GM13976 (cell line): Measurements from ENCODE around the gene CAGE1.

Experiments used
- DNase-seq: peaks from one replicate; pipeline ENCODE4 v3.0.0; 2012; ENCODE audit warnings: low spot score
- in situ Hi-C: fragments of 300-500 bp; cut with MboI; formaldehyde crosslinking; loops from one replicate; pipeline ENCODE4 v1.12.0; 2022; ENCODE audit warnings: low sequenced_read_pairs, mixed read lengths, inconsistent platforms; ENCODE audit not compliant: unreplicated experiment
- TF ChIP-seq, protein P1 (sequence below): IDR thresholded peaks from 2 replicates; pipeline ENCODE4 v1.5.1; 2012; ENCODE audit warnings: borderline replicate concordance, mild to moderate bottlenecking; ENCODE audit not compliant: insufficient read depth; ENCODE audit errors: extremely low read depth, missing control alignments, control extremely low read depth

The CAGE1 gene

DNA sequence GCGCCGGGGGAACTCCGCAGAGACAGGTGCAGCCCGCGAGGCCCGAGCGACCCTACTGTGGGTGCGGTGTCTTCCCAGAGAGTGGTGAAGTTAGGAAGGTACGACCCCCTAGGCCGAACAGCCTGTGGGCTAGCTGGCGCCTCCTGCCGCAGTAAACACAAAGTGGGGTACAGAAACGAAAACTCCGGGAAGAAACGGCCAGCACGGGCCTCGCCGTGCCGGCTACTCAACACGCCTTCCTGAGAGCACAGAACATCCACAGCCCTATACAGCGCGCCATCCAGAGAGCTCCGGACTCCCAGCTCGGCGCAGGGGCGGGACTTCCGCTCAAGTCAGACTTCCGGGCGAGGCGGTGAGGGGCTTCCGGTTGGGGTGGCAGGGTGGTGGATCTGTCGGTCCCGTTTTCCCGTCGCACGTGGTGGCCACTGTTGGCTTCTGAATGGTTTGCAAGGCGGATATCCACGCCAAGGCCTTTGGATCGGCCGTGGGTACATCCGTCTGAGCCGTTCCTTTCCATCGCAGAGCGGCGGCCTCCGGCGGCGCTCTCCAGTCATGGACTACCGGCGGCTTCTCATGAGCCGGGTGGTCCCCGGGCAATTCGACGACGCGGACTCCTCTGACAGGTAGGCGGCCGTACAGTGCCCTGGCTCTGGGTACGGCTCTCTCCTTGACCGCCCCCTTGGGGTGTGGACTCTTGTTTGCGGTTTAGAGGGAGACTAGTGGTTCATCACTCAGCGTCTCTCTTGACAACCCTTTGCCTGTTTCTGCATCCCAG, at the start of gene CAGE1, which contains the start of gene RIOK1:
TSS of gene CAGE1 (minus strand) at position 292 of the 775 bp plus-strand sequence. CDS start 2,569 bp downstream, outside the sequence.
TSS of gene RIOK1 (plus strand) at position 358 of the 775 bp plus-strand sequence. CDS start at position 553, 195 bp downstream.
- TF ChIP-seq, protein P1, sequence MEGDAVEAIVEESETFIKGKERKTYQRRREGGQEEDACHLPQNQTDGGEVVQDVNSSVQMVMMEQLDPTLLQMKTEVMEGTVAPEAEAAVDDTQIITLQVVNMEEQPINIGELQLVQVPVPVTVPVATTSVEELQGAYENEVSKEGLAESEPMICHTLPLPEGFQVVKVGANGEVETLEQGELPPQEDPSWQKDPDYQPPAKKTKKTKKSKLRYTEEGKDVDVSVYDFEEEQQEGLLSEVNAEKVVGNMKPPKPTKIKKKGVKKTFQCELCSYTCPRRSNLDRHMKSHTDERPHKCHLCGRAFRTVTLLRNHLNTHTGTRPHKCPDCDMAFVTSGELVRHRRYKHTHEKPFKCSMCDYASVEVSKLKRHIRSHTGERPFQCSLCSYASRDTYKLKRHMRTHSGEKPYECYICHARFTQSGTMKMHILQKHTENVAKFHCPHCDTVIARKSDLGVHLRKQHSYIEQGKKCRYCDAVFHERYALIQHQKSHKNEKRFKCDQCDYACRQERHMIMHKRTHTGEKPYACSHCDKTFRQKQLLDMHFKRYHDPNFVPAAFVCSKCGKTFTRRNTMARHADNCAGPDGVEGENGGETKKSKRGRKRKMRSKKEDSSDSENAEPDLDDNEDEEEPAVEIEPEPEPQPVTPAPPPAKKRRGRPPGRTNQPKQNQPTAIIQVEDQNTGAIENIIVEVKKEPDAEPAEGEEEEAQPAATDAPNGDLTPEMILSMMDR = no peak
- in situ Hi-C loops = no loop called here
- DNase-seq = peak; percentile 97

DNA sequence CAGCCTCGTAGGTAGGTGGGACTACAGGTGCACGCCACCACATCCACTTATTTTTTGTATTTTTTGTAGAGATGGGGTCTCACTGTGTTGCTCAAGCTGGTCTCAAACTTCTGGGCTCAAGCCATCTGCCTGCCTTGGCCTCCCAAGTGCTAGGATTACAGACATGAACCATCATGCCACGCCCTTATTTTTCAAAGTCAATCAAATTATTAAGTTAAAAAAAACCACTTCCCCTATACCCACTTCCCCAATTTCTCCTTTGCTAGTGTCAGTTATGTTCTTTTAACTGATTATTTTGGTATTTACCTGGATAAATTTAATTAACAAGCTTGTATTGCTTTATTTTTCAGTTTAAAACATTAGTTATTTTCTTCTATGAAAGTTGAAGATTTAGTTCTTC, 49.7 kb upstream of the CAGE1 start:
- TF ChIP-seq, protein P1 = no peak
- no peak for DNase-seq
- in situ Hi-C loops = no loop called here

DNA sequence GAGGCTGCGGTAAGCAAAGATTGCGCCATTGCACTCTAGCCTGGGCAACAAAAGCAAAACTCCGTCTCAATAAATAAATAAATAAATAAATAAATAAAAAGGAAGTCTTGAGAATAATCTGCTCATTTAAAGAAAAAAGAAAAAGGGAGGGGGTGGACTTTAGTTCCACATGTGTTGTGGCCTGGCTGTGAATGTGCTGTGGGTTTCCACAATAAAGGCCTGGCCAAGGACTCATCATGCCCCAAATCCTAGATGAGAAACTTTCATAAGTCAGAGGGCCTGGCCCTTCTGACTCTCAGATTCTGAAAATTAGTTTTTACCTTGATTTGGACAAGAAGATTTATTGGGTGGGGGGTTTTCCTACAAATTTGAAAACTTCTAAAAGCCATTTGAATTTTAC, 48.5 kb upstream of the CAGE1 start:
- in situ Hi-C loops = no loop called here
- DNase-seq = no peak
- TF ChIP-seq, protein P1 = no peak

DNA sequence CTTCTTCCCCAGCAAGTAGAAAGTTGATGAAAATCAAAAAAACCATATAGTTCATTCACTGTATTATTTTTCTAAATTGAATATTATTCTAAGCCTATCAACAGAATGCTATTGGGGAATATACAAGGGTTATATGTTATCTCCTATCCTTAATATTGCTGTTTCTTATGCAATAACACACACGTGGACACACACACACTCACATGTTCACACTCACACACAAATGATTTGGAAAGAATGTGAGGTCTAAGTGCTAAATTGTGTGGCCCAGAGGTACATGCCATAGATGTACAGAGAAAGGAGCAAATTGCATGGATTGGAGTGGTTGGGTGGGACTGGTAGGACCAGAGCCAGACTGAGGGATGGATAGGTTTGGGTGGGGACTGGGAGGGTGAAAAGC, 45.1 kb upstream of the CAGE1 start:
- no peak for DNase-seq
- in situ Hi-C loops = no loop called here
- TF ChIP-seq, protein P1 = no peak

DNA sequence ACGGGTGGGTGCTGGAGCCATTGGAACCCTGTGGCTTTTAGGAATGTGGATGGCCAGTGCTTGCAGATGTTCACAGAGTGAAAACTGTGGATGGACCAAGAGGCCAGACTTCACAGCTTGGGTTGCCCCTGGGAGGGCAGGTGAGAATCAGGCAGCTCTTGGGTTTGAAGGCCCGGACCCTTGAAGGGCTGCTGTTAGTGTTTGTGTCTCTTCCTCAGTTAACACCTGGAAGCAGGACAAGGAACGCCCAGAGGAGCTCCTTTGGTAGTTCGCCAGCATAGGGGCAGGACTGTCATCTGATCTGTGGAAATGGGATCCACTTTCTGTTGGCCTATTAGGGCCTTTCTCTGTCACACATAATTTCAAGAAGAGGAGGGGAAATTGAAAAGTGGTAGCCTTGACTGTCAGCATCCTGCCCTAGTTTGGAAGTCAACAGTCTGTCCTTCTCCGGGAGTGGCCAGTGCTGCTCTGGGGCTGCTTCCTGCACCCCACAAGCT, 43.6 kb upstream of the CAGE1 start:
- TF ChIP-seq, protein P1 = no peak
- no peak for DNase-seq
- in situ Hi-C loops = no loop called here

DNA sequence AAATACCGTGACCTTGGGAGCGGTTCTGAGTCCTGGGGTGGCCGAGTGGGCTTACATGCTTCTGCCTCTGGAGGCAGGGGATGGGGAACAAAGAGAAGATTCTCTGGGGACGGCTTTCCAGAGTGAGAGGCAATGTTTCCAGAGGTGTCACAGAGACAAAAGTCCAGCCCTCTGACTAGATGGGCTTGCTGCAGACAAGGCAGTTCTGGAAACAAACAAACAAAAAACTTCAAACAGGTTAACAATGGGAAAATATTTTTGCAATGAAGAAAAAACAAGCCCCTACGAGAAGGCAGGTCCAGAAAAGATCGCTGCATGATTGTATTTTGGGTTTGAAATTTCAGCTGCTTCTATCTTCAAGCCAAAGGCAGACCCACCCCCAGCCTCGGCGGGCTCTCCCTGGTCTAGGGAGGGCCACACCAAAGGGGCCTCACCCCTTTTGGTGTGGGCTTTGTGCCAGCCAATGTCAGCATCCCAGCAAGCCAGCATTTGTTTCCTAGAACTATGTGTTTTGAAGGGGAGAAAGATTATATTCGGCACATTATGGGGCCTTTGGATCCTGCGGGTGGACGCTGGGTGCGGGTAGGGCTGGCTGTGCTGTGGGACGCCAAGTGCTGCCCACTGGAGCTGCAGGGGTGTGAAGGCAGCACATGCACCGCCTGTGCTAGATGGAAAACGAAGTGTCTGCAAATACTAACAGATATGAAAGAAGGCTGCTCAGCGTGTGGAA, 43.0 kb upstream of the CAGE1 start:
- TF ChIP-seq, protein P1 = no peak
- in situ Hi-C loops = no loop called here
- DNase-seq = no peak
